Effector CD4-positive, alpha-beta T cell (primary cell): ENCODE measurements around the gene DALRD3.

Experiments used
- DNase-seq: peaks from one replicate; pipeline ENCODE4 v3.0.0-alpha.2; 2020
- total RNA-seq: gene quantifications from one replicate; lab custom pipeline; 2026; lab: John Stamatoyannopoulos, UW

The DALRD3 gene, protein sequence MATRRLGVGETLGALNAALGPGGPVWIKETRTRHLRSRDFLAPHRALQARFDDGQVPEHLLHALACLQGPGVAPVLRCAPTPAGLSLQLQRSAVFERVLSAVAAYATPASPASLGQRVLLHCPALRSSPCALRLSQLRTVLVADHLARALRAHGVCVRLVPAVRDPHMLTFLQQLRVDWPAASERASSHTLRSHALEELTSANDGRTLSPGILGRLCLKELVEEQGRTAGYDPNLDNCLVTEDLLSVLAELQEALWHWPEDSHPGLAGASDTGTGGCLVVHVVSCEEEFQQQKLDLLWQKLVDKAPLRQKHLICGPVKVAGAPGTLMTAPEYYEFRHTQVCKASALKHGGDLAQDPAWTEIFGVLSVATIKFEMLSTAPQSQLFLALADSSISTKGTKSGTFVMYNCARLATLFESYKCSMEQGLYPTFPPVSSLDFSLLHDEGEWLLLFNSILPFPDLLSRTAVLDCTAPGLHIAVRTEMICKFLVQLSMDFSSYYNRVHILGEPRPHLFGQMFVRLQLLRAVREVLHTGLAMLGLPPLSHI
- 34.9 reads per million, percentile 60 among the genes with 10 or more reads in this experiment for total RNA-seq

DNA sequence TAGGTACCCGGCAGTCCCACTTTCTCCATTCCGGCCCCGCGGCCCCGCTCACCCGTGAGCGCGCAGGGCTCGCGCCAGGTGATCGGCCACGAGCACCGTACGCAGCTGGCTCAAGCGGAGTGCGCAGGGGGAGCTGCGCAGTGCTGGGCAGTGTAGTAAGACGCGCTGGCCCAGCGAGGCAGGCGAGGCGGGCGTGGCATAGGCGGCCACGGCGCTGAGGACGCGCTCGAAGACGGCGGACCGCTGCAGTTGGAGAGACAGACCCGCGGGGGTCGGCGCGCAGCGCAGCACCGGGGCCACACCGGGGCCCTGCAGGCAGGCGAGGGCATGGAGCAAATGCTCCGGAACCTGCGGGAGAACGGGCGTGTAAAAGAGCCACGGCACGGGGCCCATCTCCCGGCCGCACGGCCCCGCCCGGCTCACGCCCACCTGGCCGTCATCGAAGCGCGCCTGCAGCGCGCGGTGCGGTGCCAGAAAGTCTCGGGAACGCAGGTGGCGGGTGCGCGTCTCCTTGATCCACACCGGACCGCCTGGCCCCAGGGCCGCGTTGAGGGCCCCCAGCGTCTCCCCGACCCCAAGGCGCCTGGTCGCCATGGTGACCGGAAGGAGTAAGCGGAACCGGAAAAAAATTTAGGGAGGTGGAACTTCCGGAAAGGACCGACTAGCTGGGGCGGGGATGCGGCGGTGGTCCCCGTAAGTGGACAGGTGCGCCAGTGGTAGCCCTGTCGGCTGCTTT, at the start of gene DALRD3:
TSS of gene DALRD3 (minus strand) at position 610 of the 736 bp plus-strand sequence. CDS start at position 594, 16 bp downstream.
- DNase-seq: peak; percentile 41

DNA sequence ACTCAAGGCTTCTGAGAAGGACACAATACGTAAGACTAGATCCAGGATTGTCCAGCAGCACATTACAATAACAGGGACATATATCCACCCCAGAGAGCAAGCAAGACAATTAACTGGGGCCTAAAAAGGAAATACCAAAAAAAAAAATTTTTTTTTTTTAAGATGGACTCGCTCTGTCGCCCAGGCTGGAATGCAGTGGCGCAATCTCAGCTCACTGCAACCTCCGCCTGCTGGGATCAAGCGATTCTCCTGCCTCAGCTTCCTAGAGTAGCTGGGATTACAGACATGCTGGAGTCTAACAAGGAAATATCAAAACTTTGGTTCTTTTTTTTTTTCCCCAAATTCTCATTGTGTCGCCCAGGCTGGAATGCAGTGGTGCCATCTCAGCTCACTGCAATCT, 39.6 kb upstream of the DALRD3 start:
- no peak for DNase-seq

- DNase-seq: no peak
Observed at GRCh38 chr3:49057268-49057667, 38.9 kb upstream of the DALRD3 start.

DNA sequence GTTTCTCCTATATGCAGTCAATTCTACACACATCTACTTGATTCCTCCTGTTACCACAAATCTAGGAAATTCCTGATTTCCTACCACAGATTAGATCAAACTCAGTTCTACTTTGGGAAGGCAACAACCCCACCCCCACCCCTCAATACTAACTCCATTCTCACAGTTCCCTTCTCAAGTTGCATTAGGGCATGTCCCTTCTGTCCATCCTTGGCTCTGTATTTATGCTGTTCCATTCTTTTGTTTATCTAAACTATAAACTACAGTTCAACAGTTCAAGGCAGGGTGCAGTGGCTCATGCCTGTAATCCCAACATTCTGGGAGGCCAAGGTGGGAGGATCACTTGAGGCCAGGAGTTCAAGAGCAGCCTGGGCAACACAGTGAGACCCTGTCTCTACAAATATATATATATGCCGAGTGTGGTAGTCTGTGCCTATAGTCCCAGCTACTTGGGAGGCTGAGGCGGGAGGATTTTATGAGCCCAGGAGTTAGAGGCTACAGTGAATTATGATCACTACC, 36.0 kb upstream of the DALRD3 start:
- no peak for DNase-seq

GRCh38 chr3:49053543-49053942, 35.2 kb upstream of the DALRD3 start:
- no peak for DNase-seq

- DNase-seq: no peak
Observed at GRCh38 chr3:49035281-49035680, 16.9 kb upstream of the DALRD3 start.

DNA sequence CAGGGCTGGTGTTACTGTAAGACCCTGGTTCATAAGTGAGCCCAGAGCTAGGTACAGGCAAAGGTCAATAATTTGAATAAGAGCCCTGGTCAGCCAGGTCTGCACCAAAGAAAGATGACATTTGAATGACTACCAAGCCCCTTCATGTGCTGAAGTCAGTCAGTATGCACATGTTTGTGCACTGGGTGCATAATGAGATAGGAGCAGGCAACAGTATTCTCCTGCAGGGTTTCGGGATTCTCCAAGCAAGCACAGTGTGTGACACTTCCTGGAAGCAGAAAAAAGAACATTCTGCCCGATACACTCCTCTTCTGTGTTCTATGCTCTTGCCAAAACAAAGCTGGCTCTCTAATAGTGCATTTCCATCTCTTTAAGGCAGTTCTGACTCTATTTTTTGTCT, 16.3 kb upstream of the DALRD3 start:
- DNase-seq: no peak

DNA sequence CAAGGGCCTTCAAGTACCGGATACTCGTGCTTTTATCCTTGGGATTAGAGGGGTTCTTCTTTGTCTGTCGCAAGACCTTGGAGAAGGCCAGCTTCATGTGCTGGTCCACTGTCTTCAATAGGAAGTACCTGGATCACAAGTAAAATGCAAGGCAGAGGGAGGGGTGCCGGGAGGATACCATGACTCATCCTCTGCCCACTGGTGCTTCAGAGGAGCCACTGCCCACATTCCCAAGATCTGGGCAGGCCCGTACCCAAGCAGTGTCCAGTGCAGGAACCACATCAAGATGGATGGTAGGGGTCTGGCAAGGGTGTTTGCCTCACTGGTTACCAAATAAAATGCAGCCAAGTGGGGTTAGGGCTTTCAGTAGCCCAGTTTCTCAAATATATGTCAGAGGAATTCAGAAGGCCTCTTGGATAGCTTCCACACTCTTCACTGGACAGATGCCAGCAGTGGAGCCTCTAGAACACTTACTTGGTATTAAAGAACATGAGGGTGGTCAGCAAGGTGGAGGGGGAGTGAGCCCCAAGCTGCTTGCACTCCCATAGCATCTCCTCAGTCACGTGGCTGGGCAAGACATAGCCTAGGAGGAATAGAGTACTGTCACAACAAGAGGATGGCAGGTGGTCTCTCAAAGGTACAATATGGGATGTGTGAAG, 14.4 kb upstream of the DALRD3 start:
- DNase-seq: no peak

DNA sequence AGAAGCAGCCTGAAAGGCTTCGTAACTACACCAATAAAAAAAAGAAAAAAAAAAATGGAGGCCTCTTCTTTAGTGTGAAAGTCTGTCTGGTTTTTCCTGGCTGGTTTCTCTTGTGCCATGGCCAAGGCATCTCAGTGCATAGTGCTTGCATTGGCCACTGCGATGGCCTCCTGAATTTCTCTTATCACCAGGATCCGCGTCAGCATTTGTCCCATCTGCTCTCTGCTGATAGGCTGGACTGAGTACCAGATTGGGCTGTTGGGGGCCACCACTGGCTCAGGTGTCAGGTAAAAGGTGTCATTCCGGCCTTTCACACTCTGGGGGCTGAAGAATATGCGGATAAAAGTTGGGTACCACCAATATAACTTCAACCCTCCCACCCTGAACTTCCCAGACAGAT, 11.9 kb upstream of the DALRD3 start:
- DNase-seq: no peak

DNA sequence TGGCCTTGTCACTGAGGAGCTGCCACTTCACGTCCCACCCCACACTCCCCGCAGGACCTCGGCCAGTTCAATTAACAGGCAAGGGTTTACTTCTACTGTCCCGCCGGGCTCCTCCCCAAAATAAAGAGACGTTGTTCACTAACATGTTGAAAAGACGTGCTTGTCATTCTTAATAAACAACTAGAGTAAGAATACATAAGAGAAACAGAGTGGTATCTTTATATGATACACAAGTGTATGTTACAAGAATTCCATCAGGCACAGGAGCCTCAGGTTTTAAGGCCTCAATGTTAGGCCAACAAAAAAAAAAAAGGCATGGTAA, 11.1 kb upstream of the DALRD3 start:
- DNase-seq: no peak

DNA sequence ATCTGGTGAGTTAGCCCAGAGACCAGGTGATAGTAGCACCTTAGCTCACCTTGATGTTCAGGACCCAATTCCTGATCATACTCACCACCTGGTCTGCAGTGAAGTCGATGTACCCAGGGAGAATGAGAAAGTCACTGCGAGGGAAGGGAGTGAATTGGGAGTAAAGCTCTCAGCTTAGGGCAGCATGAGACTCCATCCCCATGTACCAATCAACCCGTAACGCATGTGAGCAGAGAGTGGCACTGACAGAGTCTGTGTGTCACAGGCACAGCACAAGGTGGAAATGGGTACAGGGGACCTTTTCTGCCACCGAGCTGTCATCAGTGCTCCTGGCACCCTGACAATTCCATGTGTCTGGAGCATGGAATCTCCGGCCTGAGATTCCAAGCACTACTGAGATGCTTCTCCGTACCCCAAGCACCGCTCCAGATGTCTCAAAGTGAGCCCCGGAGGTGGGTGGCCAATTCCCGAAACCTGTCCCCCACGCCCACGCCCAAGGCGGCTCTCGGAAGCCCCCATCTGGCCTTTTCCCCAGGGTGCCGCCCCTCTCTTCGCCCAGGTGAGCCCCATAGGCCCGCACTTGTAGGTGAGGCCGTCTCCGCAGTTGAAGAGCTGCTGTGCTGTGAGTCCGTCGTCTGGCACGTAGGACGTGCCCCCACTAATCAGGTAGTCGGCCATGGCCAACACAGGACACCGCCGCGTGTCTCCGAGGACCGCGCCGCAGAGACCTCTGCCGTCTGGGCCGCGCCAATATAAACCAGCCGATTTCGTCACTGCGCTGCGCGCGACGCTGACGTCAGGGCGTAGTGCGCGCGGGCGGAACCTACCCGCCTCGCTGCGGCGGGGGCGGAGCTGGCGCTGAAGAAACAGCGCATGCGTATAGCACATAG, 10.5 kb upstream of the DALRD3 start, which contains the start of gene IMPDH2:
TSS of gene IMPDH2 (minus strand) at position 726 of the 890 bp plus-strand sequence. CDS start at position 678, 48 bp downstream.
- DNase-seq: peak; percentile 90

DNA sequence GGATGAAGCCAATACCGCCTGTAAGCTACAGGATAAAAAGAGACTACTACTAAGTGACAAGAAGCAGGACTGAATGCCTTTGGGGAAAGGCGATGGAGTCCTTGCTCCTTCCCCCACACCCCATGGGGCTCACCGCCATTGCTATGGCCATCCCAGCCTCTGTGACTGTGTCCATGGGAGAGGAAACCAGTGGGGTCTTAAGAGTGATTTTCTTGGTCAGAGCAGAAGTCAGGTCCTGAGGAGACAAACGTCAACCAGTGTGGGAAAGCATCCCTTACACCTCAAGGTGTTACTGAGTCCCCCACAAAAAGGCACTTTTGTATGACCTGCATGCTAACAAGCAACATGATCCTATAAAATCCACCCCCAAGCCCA, 9.9 kb upstream of the DALRD3 start:
- no peak for DNase-seq

DNA sequence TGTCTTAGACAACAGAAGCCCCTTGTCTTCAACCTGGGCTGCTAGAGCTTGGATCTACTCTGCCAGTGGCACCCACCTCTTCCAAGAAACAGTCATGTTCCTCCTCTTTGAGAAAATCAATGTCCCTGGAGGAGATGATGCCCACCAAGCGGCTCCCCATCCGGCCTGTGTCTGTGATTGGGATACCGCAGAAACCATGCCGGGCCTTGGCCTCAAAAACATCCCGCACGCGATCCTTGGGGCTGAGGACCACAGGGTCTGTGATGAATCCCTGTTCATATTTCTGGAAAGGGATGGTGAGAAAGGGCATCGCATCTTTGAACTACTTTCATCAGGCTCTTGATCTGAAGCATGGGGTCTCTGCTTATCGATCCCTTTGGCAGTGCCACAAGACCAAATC, 9.3 kb upstream of the DALRD3 start:
- no peak for DNase-seq

- no peak for DNase-seq
Observed at GRCh38 chr3:49026536-49026935, 8.2 kb upstream of the DALRD3 start.

GRCh38 chr3:49025793-49026520, 7.6 kb upstream of the DALRD3 start:
- DNase-seq: no peak

DNA sequence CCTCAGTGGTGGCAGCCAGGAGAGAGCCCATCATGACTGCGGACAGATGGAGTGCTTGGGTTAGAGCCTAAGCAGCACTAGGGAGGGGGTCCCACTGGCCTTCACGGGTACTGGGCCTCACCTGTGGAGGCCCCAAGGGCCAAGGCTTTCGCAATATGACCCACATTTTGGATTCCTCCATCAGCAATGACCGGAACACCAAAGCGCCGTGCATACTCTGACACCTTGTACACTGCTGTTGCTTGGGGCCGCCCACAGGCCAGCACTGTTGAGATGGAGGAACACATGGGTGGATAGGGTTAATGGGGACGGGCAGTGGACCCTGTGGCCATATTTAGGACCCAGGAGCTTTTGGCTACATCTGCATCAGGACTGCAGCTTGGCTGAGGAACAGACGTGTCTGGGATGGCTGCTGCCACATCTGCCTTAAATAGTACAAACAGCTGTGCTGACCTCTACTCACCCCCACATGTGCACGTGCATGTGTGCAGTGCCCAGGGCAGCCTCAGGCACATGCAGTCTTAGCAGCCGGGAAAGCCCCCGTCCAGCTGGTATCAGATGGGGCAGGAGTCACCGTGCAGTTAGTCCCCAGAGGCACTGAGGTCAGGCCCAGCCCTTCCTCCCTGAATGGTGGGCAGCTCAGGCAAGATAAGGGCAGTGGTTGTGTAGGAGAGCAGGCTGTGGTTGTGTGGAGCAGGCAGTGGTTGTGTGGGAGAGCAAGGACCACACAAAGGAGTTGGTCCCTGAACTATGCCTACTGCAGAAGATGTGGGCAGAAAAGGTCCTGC, 6.8 kb upstream of the DALRD3 start:
- DNase-seq: no peak

GRCh38 chr3:49024449-49024848, 6.1 kb upstream of the DALRD3 start:
- DNase-seq: no peak

GRCh38 chr3:49023775-49024174, 5.4 kb upstream of the DALRD3 start:
- no peak for DNase-seq

DNA sequence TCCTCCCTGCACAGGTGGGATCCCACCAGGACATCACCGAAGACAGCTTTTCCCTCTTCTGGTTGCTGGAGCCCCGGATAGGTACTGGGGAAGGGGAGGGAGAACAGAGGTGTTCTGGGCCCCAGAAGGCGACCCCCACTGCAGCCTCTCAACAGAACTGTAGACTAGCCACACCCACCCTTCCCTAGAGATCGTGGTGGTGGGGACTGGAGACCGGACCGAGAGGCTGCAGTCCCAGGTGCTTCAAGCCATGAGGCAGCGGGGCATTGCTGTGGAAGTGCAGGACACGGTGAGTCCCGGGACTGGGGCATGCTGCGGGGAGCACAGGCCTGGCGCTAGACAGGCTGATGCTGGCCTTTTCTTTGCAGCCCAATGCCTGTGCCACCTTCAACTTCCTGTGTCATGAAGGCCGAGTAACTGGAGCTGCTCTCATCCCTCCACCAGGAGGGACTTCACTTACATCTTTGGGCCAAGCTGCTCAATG, 4.3 kb upstream of the DALRD3 start:
- no peak for DNase-seq
